Endothelial cell of umbilical vein (primary cell): ENCODE measurements around the gene SMARCD1. TPM values are rescaled to one million over a fixed set of nuclear protein-coding genes. Genes with fewer than 3 reads are reported as not detected.

Experiments used
- BruUV-seq: library from RNA; stranded (reverse); fragments of 400-500 nt; replicated peaks from 2 replicates; lab custom pipeline; 2021; lab: Mats Ljungman, UMichigan
- CTCF ChIA-PET: fragments of 300-600, 350-600 bp; sonication (Branson Sonifier 250); formaldehyde crosslinking; loops from one replicate; lab custom pipeline; 2021; ENCODE audit warnings: antibody characterized with exemption, inconsistent platforms; lab: Charles Lee
- POLR2A ChIA-PET: fragments of 300-600, 350-600 bp; sonication (Branson Sonifier 250); formaldehyde crosslinking; loops from one replicate; lab custom pipeline; 2021; ENCODE audit warnings: antibody characterized with exemption, inconsistent platforms; lab: Charles Lee
- DNase-seq: peaks from one replicate; pipeline ENCODE4 v3.0.0-alpha.2; 2011; ENCODE audit warnings: low read depth, low spot score
- FAIRE-seq: peaks from 2 replicates; lab custom pipeline; 2011; peaks lifted over from hg19 to GRCh38; lab: Jason Lieb, UNC
- H2AFZ ChIP-seq: 2 replicates; pipeline ENCODE4 v1.6.0; 2012; ENCODE audit warnings: low read depth, low read length, control low read depth, inconsistent platforms
- H3K27ac ChIP-seq: 2 replicates; pipeline ENCODE4 v1.5.1; 2011; ENCODE audit warnings: low read depth, mild to moderate bottlenecking, control low read depth, low read length, moderate library complexity; ENCODE audit not compliant: insufficient read depth
- H3K27me3 ChIP-seq, 2 experiments: 2 replicates each; pipeline versions ENCODE4 v1.6.0 to v1.6.1; 2011; ENCODE audit warnings: low read length in 2 of 2, mixed read lengths in 1 of 2; ENCODE audit not compliant: control insufficient read depth in 2 of 2, insufficient read depth in 2 of 2
- H3K36me3 ChIP-seq, 2 experiments: 2 replicates in 1 of 2; 3 replicates in 1 of 2; pipeline ENCODE4 v1.5.1; 2011; ENCODE audit warnings: low read length in 2 of 2, mild to moderate bottlenecking in 1 of 2, moderate library complexity in 1 of 2; ENCODE audit not compliant: control insufficient read depth in 2 of 2, insufficient read depth in 2 of 2; ENCODE audit errors: extremely low read depth in 1 of 2
- H3K4me1 ChIP-seq: 3 replicates; pipeline ENCODE4 v1.5.1; 2011; ENCODE audit warnings: mild to moderate bottlenecking, low read length; ENCODE audit not compliant: control insufficient read depth, insufficient read depth; ENCODE audit errors: extremely low read depth
- H3K4me2 ChIP-seq: 2 replicates; pipeline ENCODE4 v1.6.1; 2011; ENCODE audit warnings: low read length, control low read depth, mixed read lengths; ENCODE audit not compliant: insufficient read depth
- H3K4me3 ChIP-seq, 3 experiments: fragments of 200-600 bp in 1 of 3; sonication (generic), shearing (Covaris generic) in 1 of 3; replicated peaks in 1 of 3; 2 replicates each; pipeline ENCODE4 v1.5.1; 2011 to 2016; ENCODE audit warnings: control low read depth in 3 of 3, low read length in 3 of 3, mild to moderate bottlenecking in 2 of 3, inconsistent platforms in 1 of 3, low read depth in 1 of 3, moderate library complexity in 1 of 3; ENCODE audit not compliant: insufficient read depth in 1 of 3
- H3K79me2 ChIP-seq: 2 replicates; pipeline ENCODE4 v1.6.0; 2012; ENCODE audit warnings: low read length, inconsistent platforms; ENCODE audit not compliant: control insufficient read depth, insufficient read depth
- H3K9ac ChIP-seq: replicated peaks from 2 replicates; pipeline ENCODE3; 2011; ENCODE audit warnings: low read length, control low read depth; ENCODE audit not compliant: insufficient read depth; ENCODE audit errors: extremely low read depth
- H3K9me1 ChIP-seq: replicated peaks from 3 replicates; pipeline ENCODE4 v1.6.0; 2011; ENCODE audit warnings: mild to moderate bottlenecking, low read length; ENCODE audit not compliant: control insufficient read depth, insufficient read depth; ENCODE audit errors: extremely low read depth
- H3K9me3 ChIP-seq: replicated peaks from 2 replicates; pipeline ENCODE4 v1.5.1; 2012; ENCODE audit warnings: low read length, inconsistent platforms; ENCODE audit not compliant: control insufficient read depth, insufficient read depth
- H4K20me1 ChIP-seq: replicated peaks from 2 replicates; pipeline ENCODE3; 2011; ENCODE audit warnings: mild to moderate bottlenecking, low read length; ENCODE audit not compliant: control insufficient read depth, insufficient read depth; ENCODE audit errors: extremely low read depth
- CTCF ChIP-seq, 2 donors: IDR thresholded peaks; 1 replicate in 1 of 2; 2 replicates in 1 of 2; pipeline ENCODE4 v1.5.1; 2011; ENCODE audit warnings: low read length in 2 of 2, mild to moderate bottlenecking in 2 of 2, moderate library complexity in 2 of 2, control low read depth in 1 of 2, inconsistent platforms in 1 of 2, low read depth in 1 of 2; ENCODE audit not compliant: insufficient read depth in 1 of 2; ENCODE audit errors: extremely low read depth in 1 of 2
- EZH2 ChIP-seq: IDR thresholded peaks from 2 replicates; pipeline ENCODE4 v1.6.1; 2012; ENCODE audit warnings: borderline replicate concordance, low read depth, mild to moderate bottlenecking, moderate library complexity, low read length, inconsistent platforms; ENCODE audit not compliant: severe bottlenecking
- FOS ChIP-seq: IDR thresholded peaks from 2 replicates; pipeline ENCODE4 v1.6.1; 2011; ENCODE audit warnings: mild to moderate bottlenecking, low read length, moderate library complexity, borderline replicate concordance; ENCODE audit not compliant: insufficient read depth
- GATA2 ChIP-seq: IDR thresholded peaks from 2 replicates; pipeline ENCODE4 v1.7.0; 2011; ENCODE audit warnings: low read depth, mild to moderate bottlenecking, moderate library complexity, mixed read lengths, low read length; ENCODE audit not compliant: insufficient read length, insufficient read depth
- JUN ChIP-seq: IDR thresholded peaks from 2 replicates; pipeline ENCODE4 v1.6.1; 2011; ENCODE audit warnings: borderline replicate concordance, low read depth; ENCODE audit not compliant: insufficient read length, insufficient read depth
- MAX ChIP-seq: IDR thresholded peaks from 2 replicates; pipeline ENCODE4 v1.6.1; 2011; ENCODE audit not compliant: insufficient read depth, insufficient read length
- MYC ChIP-seq: IDR thresholded peaks from one replicate; pipeline ENCODE4 v1.6.1; 2011; ENCODE audit warnings: mild to moderate bottlenecking, low read depth, low read length
- POLR2A ChIP-seq: IDR thresholded peaks from 2 replicates; pipeline ENCODE4 v1.6.1; 2012; ENCODE audit warnings: low read depth, mild to moderate bottlenecking, control low read depth, low read length
- POLR2AphosphoS5 ChIP-seq: IDR thresholded peaks from 2 replicates; pipeline ENCODE4 v1.6.1; 2012; ENCODE audit warnings: low read depth, mild to moderate bottlenecking, control low read depth, low read length, moderate library complexity; ENCODE audit not compliant: insufficient read depth
- dilution Hi-C: fragments of 300-500 bp; cut with MboI; formaldehyde crosslinking; loops from one replicate; pipeline ENCODE4 v1.15.0; 2019; ENCODE audit warnings: low sequenced_read_pairs; ENCODE audit not compliant: extremely low pct_ligation_motif_present
- intact Hi-C: fragments of 100-400 bp; cut with micrococcal nuclease; formaldehyde crosslinking; loops from one replicate; pipeline ENCODE4 v1.10.0; 2022
- polyA plus RNA-seq, 4 experiments: library from polyadenylated mRNA; depleted of rRNA in 3 of 4; stranded (reverse) in 3 of 4; unstranded in 1 of 4; fragments of >200 nt; gene quantifications; 2 replicates each; pipeline versions ENCODE4 v1.2.1 to v1.2.3, GENCODE V29; 2011 to 2012; ENCODE audit warnings: missing spikeins in 1 of 4
- total RNA-seq: library from RNA; stranded (reverse); gene quantifications from 2 replicates; pipeline ENCODE4 v1.2.3, GENCODE V29; 2021

Gene SMARCD1
- total and polyA plus RNA-seq, 2 donors (not counting 3 experiments of a cell fraction or from before 2014, with no cell fraction given), result 86.6 to 94.2 TPM

- Histone ChIP-seq H3K79me2 (peaks cover 10% of the 10 kb centered on the region), H3K27me3 (no peaks in the 10 kb centered on the region), H3K4me1 (peaks cover 20% of the 10 kb centered on the region), H3K36me3 (peaks cover 6 to 9% of the 10 kb centered on the region in 2 experiments), H3K4me3 (no peak overlapping the region), H3K9ac (no peak overlapping the region), H2AFZ (no peak overlapping the region), H3K9me1 (no peaks in the 10 kb centered on the region), H3K4me2 (no peak overlapping the region), H4K20me1 (no peaks in the 10 kb centered on the region), H3K27ac (no peak overlapping the region), H3K9me3 (no peaks in the 10 kb centered on the region)
- POLR2A ChIA-PET, result no interaction called here
- FAIRE-seq, result no peak
- CTCF ChIA-PET, result interaction anchor here (0.6 to 2.9 kb wide), 7 partner anchors 12 to 224 kb away, joined by 3 to 22 read pairs (median 3); no protein-coding TSS in a partner anchor
- dilution Hi-C loops, result no loop called here
- intact Hi-C loops, result no loop called here
- DNase-seq, result no peak
- no TSS peak for BruUV-seq
- TF ChIP-seq POLR2AphosphoS5, result no peak
- TF ChIP-seq EZH2, result no peak
- no peak for TF ChIP-seq POLR2A
- no peak for TF ChIP-seq MYC
- TF ChIP-seq CTCF (IDR thresholded peaks at IDR 0.05; ENCODE audit: extremely low read depth in 1 of 2, insufficient read depth in 1 of 2, low read depth in 1 of 2, low read length in 2 of 2), result no peak
- TF ChIP-seq MAX, result no peak
- no peak for TF ChIP-seq FOS
- no peak for TF ChIP-seq JUN
- TF ChIP-seq GATA2, result no peak
Observed at GRCh38 chr12:50082644-50083043, 2.5 kb upstream of the SMARCD1 start.
